PC-3 (cell line): ENCODE results near the gene JAKMIP2. TPM values are rescaled to one million over a fixed set of nuclear protein-coding genes. Genes with fewer than 3 reads are reported as not detected.

Source experiments
- ATAC-seq: fragments of 200-7000 bp; cut with Tn5 transposase; 2 replicates; pipeline ENCODE4 v1.9.1; 2020; ENCODE audit warnings: mild to moderate bottlenecking, moderate library complexity
- BruUV-seq: library from RNA; stranded (reverse); fragments of 400-500 nt; replicated peaks from 2 replicates; lab custom pipeline; 2021; lab: Mats Ljungman, UMichigan
- CTCF ChIA-PET: fragments of 300-600 bp; sonication (Branson Sonifier 250); formaldehyde crosslinking; loops from one replicate; lab custom pipeline; 2022; ENCODE audit warnings: antibody characterized with exemption; lab: Charles Lee
- POLR2A ChIA-PET: fragments of 300-600 bp; sonication (Branson Sonifier 250); formaldehyde crosslinking; loops from one replicate; lab custom pipeline; 2022; ENCODE audit warnings: antibody characterized with exemption; ENCODE audit not compliant: unreplicated experiment; lab: Charles Lee
- DNase-seq: peaks from one replicate; pipeline ENCODE4 v3.0.0-alpha.2; 2015
- H2AFZ ChIP-seq: fragments of 300-600 bp; sonication (generic); 2 replicates; pipeline ENCODE4 v1.6.0; 2016; ENCODE audit warnings: antibody characterized with exemption, low read length
- H3F3A ChIP-seq: fragments of 300-600 bp; sonication (generic); one replicate; pipeline ENCODE4 v1.6.0; 2017; ENCODE audit warnings: antibody characterized with exemption, low read length, control low read depth, mild to moderate bottlenecking; ENCODE audit not compliant: unreplicated experiment
- H3K27ac ChIP-seq: fragments of 300-600 bp; sonication (generic); 2 replicates; pipeline ENCODE4 v1.5.1; 2016; ENCODE audit warnings: mild to moderate bottlenecking, low read length
- H3K27me3 ChIP-seq: fragments of 300-600 bp; sonication (generic); 2 replicates; pipeline ENCODE4 v1.6.1; 2016; ENCODE audit warnings: low read length, mixed read lengths
- H3K36me3 ChIP-seq: fragments of 300-600 bp; sonication (generic); 2 replicates; pipeline ENCODE4 v1.6.1; 2016; ENCODE audit warnings: low read depth, mixed run types, low read length, mixed read lengths
- H3K4me1 ChIP-seq: fragments of 300-600 bp; sonication (generic); 2 replicates; pipeline ENCODE4 v1.5.1; 2016; ENCODE audit warnings: low read length; ENCODE audit not compliant: insufficient read depth
- H3K4me2 ChIP-seq: fragments of 300-600 bp; sonication (generic); 2 replicates; pipeline ENCODE4 v1.6.0; 2016; ENCODE audit warnings: low read length
- H3K4me3 ChIP-seq: fragments of 300-600 bp; sonication (generic); 2 replicates; pipeline ENCODE4 v1.5.1; 2016; ENCODE audit warnings: mild to moderate bottlenecking, low read length, mixed read lengths
- H3K79me2 ChIP-seq: fragments of 300-600 bp; sonication (generic); 2 replicates; pipeline ENCODE4 v1.6.1; 2017; ENCODE audit warnings: low read length, mixed read lengths
- H3K9ac ChIP-seq: fragments of 300-600 bp; sonication (generic); 2 replicates; pipeline ENCODE4 v1.6.0; 2016; ENCODE audit warnings: mild to moderate bottlenecking, low read length
- H3K9me2 ChIP-seq: fragments of 300-600 bp; sonication (generic); replicated peaks from 2 replicates; pipeline ENCODE4 v1.6.1; 2016; ENCODE audit warnings: mixed run types, low read length, mixed read lengths
- H3K9me3 ChIP-seq: fragments of 300-600 bp; sonication (generic); 2 replicates; pipeline ENCODE4 v1.6.1; 2016; ENCODE audit warnings: low read length, mixed read lengths
- H4K20me1 ChIP-seq: fragments of 300-600 bp; sonication (generic); 2 replicates; pipeline ENCODE4 v1.6.1; 2016; ENCODE audit warnings: low read length, mixed read lengths
- EZH2 ChIP-seq: fragments of 300-600 bp; sonication (generic); IDR thresholded peaks from one replicate; pipeline ENCODE4 v1.6.1; 2017; ENCODE audit warnings: antibody characterized with exemption, mild to moderate bottlenecking, low read length; ENCODE audit not compliant: unreplicated experiment
- EZH2phosphoT487 ChIP-seq: fragments of 300-600 bp; sonication (generic); IDR thresholded peaks from 2 replicates; pipeline ENCODE4 v1.6.1; 2018; ENCODE audit warnings: mild to moderate bottlenecking, antibody characterized with exemption, low read length, borderline replicate concordance
- intact Hi-C: fragments of 100-400 bp; cut with micrococcal nuclease; formaldehyde crosslinking; loops from 2 replicates; pipeline ENCODE4 v1.9.0; 2023
- total RNA-seq: library from RNA; depleted of rRNA; stranded (reverse); fragments of >200 nt; gene quantifications from 2 replicates; pipeline ENCODE4 v1.2.3, GENCODE V29; 2014
- TF ChIP-seq, protein P1 (sequence below): fragments of 300-600 bp; sonication (generic); conservative IDR thresholded peaks from 2 replicates; pipeline ENCODE4 v1.5.1; 2017; ENCODE audit warnings: antibody characterized with exemption, low read depth, mild to moderate bottlenecking, low read length

JAKMIP2 gene
- total RNA-seq, 1 experiment from 2014 or later = 0.15 TPM

GRCh38 chr5:147551677-147552076, 230.9 kb downstream of the JAKMIP2 start:
- intact Hi-C loops = no loop called here
- no peaks in the 10 kb centered on the region for H3K27me3 ChIP-seq
- DNase-seq = no peak
- no peaks in the 10 kb centered on the region for H3K79me2 ChIP-seq
- ChIA-PET CTCF (no interaction called here), POLR2A (no interaction called here)
- H2AFZ ChIP-seq = no peak overlapping the region
- no peak overlapping the region for H3K4me2 ChIP-seq
- H3K4me3 ChIP-seq = no peak overlapping the region
- H3K36me3 ChIP-seq = no peaks in the 10 kb centered on the region
- no peaks in the 10 kb centered on the region for H3F3A ChIP-seq
- no peak for TF ChIP-seq EZH2phosphoT487
- TF ChIP-seq, protein P1, sequence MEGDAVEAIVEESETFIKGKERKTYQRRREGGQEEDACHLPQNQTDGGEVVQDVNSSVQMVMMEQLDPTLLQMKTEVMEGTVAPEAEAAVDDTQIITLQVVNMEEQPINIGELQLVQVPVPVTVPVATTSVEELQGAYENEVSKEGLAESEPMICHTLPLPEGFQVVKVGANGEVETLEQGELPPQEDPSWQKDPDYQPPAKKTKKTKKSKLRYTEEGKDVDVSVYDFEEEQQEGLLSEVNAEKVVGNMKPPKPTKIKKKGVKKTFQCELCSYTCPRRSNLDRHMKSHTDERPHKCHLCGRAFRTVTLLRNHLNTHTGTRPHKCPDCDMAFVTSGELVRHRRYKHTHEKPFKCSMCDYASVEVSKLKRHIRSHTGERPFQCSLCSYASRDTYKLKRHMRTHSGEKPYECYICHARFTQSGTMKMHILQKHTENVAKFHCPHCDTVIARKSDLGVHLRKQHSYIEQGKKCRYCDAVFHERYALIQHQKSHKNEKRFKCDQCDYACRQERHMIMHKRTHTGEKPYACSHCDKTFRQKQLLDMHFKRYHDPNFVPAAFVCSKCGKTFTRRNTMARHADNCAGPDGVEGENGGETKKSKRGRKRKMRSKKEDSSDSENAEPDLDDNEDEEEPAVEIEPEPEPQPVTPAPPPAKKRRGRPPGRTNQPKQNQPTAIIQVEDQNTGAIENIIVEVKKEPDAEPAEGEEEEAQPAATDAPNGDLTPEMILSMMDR = no peak
- no peak for TF ChIP-seq EZH2
- H4K20me1 ChIP-seq = no peaks in the 10 kb centered on the region
- no peaks in the 10 kb centered on the region for H3K9me2 ChIP-seq
- ATAC-seq = no peak
- no peak overlapping the region for H3K27ac ChIP-seq
- no peaks in the 10 kb centered on the region for H3K4me1 ChIP-seq
- no peaks in the 10 kb centered on the region for H3K9me3 ChIP-seq
- H3K9ac ChIP-seq = no peak overlapping the region
- no TSS peak for BruUV-seq

- no peak for ATAC-seq
- no peaks in the 10 kb centered on the region for H3K9me3 ChIP-seq
- no peaks in the 10 kb centered on the region for H3K27me3 ChIP-seq
- H3K9ac ChIP-seq = no peak overlapping the region
- no peaks in the 10 kb centered on the region for H3K36me3 ChIP-seq
- H3F3A ChIP-seq = no peaks in the 10 kb centered on the region
- H2AFZ ChIP-seq = no peak overlapping the region
- intact Hi-C loops = no loop called here
- no peaks in the 10 kb centered on the region for H3K9me2 ChIP-seq
- TF ChIP-seq, protein P1 = no peak
- TF ChIP-seq EZH2 (no peak), EZH2phosphoT487 (no peak)
- no peak for DNase-seq
- H3K27ac ChIP-seq = no peak overlapping the region
- H3K4me2 ChIP-seq = no peak overlapping the region
- H3K4me1 ChIP-seq = no peaks in the 10 kb centered on the region
- H4K20me1 ChIP-seq = no peaks in the 10 kb centered on the region
- BruUV-seq = no TSS peak
- ChIA-PET CTCF (no interaction called here), POLR2A (no interaction called here)
- H3K79me2 ChIP-seq = no peaks in the 10 kb centered on the region
- no peak overlapping the region for H3K4me3 ChIP-seq
Observed at GRCh38 chr5:147547730-147548129, 234.8 kb downstream of the JAKMIP2 start.

- no TSS peak for BruUV-seq
- POLR2A ChIA-PET = no interaction called here
- intact Hi-C loops = no loop called here
Observed at GRCh38 chr5:147544556-147544955, 238.0 kb downstream of the JAKMIP2 start.

More at GRCh38 chr5:147544556-147544955, 238.0 kb downstream of the JAKMIP2 start:
- no peaks in the 10 kb centered on the region for H3K4me1 ChIP-seq
- no peak for TF ChIP-seq EZH2
- TF ChIP-seq, protein P1 = no peak
- no peak for TF ChIP-seq EZH2phosphoT487
- no peak for ATAC-seq
- H4K20me1 ChIP-seq = no peaks in the 10 kb centered on the region
- no peak overlapping the region for H3K4me3 ChIP-seq
- no peak overlapping the region for H3K9ac ChIP-seq
- no peaks in the 10 kb centered on the region for H3K27me3 ChIP-seq
- no peak for DNase-seq
- H3K27ac ChIP-seq = no peak overlapping the region
- no peaks in the 10 kb centered on the region for H3K9me3 ChIP-seq
- H3F3A ChIP-seq = no peaks in the 10 kb centered on the region
- no peak overlapping the region for H3K4me2 ChIP-seq
- H3K79me2 ChIP-seq = no peaks in the 10 kb centered on the region
- no peak overlapping the region for H2AFZ ChIP-seq
- H3K36me3 ChIP-seq = no peaks in the 10 kb centered on the region
- CTCF ChIA-PET = no interaction called here
- no peaks in the 10 kb centered on the region for H3K9me2 ChIP-seq
